Natural killer cell (primary cell): ENCODE results near the gene HPCA. TPM values are rescaled to one million over a fixed set of nuclear protein-coding genes. Genes with fewer than 3 reads are reported as not detected.

Source experiments
- ATAC-seq, 3 donors: fragments of 150-1000 bp in 2 of 3; fragments of 200-7000 bp in 1 of 3; cut with Tn5 transposase; 1 replicate in 1 of 3; 2 replicates in 2 of 3; pipeline ENCODE4 v1.10.0; 2021; ENCODE audit warnings: mild to moderate bottlenecking in 2 of 3, moderate library complexity in 2 of 3
- DNase-seq, 2 donors: peaks; one replicate each; pipeline versions ENCODE4 v3.0.0 to v3.0.0-alpha.2; 2013 to 2021; ENCODE audit warnings: mixed read lengths in 1 of 2
- H3K27ac ChIP-seq: one replicate; pipeline ENCODE4 v1.5.1; 2013; ENCODE audit warnings: mild to moderate bottlenecking, low read length
- H3K27me3 ChIP-seq: one replicate; pipeline ENCODE4 v1.6.1; 2013; ENCODE audit warnings: low read length; ENCODE audit not compliant: control insufficient read depth, insufficient read depth
- H3K36me3 ChIP-seq: one replicate; pipeline ENCODE4 v1.6.1; 2013; ENCODE audit warnings: low read length; ENCODE audit not compliant: control insufficient read depth, insufficient read depth
- H3K4me1 ChIP-seq: one replicate; pipeline ENCODE4 v1.6.1; 2013; ENCODE audit warnings: low read length; ENCODE audit not compliant: control insufficient read depth, insufficient read depth
- H3K4me3 ChIP-seq: one replicate; pipeline ENCODE4 v1.5.1; 2013; ENCODE audit warnings: low read length
- H3K9me3 ChIP-seq: one replicate; pipeline ENCODE4 v1.6.1; 2013; ENCODE audit warnings: low read length; ENCODE audit not compliant: control insufficient read depth, insufficient read depth
- H3K27ac Mint-ChIP-seq, 2 donors: one replicate each; pipeline ENCODE4 v1.8.0; 2022; ENCODE audit warnings: mild to moderate bottlenecking in 2 of 2, mixed read lengths in 2 of 2, moderate library complexity in 1 of 2
- H3K27me3 Mint-ChIP-seq, 2 donors: one replicate each; pipeline ENCODE4 v1.8.0; 2022; ENCODE audit warnings: low read depth in 2 of 2, mixed read lengths in 2 of 2
- H3K36me3 Mint-ChIP-seq: one replicate; pipeline ENCODE4 v1.8.0; 2022; ENCODE audit warnings: mixed read lengths
- H3K4me1 Mint-ChIP-seq, 2 donors: one replicate each; pipeline ENCODE4 v1.8.0; 2022; ENCODE audit warnings: mixed read lengths in 2 of 2
- H3K4me3 Mint-ChIP-seq: one replicate; pipeline ENCODE4 v1.8.0; 2022; ENCODE audit warnings: mild to moderate bottlenecking, moderate library complexity, mixed read lengths
- H3K9me3 Mint-ChIP-seq, 2 donors: one replicate each; pipeline ENCODE4 v1.8.0; 2022; ENCODE audit warnings: mixed read lengths in 2 of 2
- WGBS: methylation state at CpG from one replicate; pipeline ENCODE4 v1.1.7; 2013; ENCODE audit warnings: missing lambda C conversion rate; ENCODE audit not compliant: insufficient coverage; 5-methylcytosine and 5-hydroxymethylcytosine counted together
- intact Hi-C: fragments of 100-400 bp; cut with micrococcal nuclease; formaldehyde crosslinking; loops from one replicate; pipeline ENCODE4 v1.14.2; 2022
- total RNA-seq, 4 donors: library from RNA; stranded (reverse); fragments of 120-200 nt in 1 of 4; gene quantifications; one replicate each; pipeline versions ENCODE4 v1.2.3 to v1.2.4, GENCODE V29; 2013 to 2022
- TF ChIP-seq, protein P1 (sequence below): fragments of 200-600 bp; IDR thresholded peaks from one replicate; pipeline ENCODE4 v1.8.0; 2022; ENCODE audit warnings: antibody characterized with exemption

Gene HPCA
- total RNA-seq, 3 donors from 2014 or later (not counting 1 experiment from before 2014, with no cell fraction given), result 0.59 TPM; not detected in 2

DNA sequence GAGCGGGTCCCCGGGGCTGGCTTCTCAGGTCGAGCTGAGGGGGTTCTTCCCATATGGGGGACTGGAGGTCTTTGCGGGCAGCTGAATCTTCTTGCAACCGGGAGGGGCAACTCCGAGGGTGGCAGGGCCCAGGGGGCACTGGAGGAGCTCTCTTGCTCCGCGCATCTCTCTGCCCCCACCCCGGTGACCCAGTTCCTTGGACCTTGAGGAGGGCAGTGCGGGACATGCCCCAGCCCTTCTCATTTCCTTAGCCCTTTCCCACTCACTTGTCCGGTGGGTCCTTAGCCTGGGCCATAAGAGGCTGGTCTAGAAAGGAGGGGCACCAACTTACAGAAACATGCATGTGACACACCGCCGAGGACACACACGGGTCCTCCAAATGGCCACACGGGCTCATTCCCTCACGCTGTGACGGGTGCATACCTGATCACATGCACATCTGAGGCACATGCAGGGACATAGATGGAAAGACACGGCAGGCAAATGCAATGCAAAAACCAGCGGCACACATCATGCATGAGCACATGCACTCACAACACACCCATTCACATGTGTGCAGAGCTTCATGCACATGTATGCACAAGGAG, 630 bp downstream of the HPCA start:
- Histone ChIP-seq H3K4me3 (no peak overlapping the region), H3K27ac (no peak overlapping the region), H3K27me3 (peaks cover 39% of the 10 kb centered on the region), H3K9me3 (no peaks in the 10 kb centered on the region), H3K4me1 (peaks cover 4% of the 10 kb centered on the region), H3K36me3 (no peaks in the 10 kb centered on the region)
- H3K36me3 Mint-ChIP-seq, result no peaks in the 10 kb centered on the region
- no peaks in the 10 kb centered on the region for H3K9me3 Mint-ChIP-seq
- intact Hi-C loops, result no loop called here
- no peak overlapping the region for H3K4me3 Mint-ChIP-seq
- no peak overlapping the region for H3K27ac Mint-ChIP-seq
- no peak for DNase-seq
- WGBS, result 44% methylated on average over 19 of the region's 19 CpGs
- ATAC-seq, result no peak
- peaks cover 53 to 69% of the 10 kb centered on the region in 2 donors for H3K27me3 Mint-ChIP-seq
- TF ChIP-seq, protein P1, sequence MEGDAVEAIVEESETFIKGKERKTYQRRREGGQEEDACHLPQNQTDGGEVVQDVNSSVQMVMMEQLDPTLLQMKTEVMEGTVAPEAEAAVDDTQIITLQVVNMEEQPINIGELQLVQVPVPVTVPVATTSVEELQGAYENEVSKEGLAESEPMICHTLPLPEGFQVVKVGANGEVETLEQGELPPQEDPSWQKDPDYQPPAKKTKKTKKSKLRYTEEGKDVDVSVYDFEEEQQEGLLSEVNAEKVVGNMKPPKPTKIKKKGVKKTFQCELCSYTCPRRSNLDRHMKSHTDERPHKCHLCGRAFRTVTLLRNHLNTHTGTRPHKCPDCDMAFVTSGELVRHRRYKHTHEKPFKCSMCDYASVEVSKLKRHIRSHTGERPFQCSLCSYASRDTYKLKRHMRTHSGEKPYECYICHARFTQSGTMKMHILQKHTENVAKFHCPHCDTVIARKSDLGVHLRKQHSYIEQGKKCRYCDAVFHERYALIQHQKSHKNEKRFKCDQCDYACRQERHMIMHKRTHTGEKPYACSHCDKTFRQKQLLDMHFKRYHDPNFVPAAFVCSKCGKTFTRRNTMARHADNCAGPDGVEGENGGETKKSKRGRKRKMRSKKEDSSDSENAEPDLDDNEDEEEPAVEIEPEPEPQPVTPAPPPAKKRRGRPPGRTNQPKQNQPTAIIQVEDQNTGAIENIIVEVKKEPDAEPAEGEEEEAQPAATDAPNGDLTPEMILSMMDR, result no peak
- H3K4me1 Mint-ChIP-seq, result peaks cover 2 to 10% of the 10 kb centered on the region in 2 donors

DNA sequence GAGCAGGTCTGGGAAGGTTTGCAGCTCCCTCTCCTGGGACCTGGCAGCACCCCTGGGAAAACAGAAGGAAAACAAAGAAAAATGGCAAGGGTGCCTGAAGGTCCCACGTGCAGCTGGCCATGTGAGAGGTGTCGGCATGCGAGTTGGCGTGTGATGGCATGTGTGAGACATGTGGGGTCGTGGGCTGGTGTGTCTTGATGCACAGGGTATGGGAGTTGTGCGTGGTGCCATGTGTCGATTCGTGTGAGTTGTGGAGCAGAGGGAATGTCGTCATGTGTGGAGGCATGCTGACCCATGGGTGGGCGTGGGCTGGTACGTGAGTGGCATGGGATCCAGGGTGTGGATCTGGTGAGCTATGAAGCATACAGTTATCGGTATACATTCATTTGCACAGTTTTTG, 1.3 kb downstream of the HPCA start:
- 80% methylated on average over 11 of the region's 12 CpGs for WGBS
- no peaks in the 10 kb centered on the region for H3K9me3 Mint-ChIP-seq
- no peak for DNase-seq
- H3K4me1 Mint-ChIP-seq, result peaks cover 9 to 17% of the 10 kb centered on the region in 2 donors
- peaks cover 60 to 75% of the 10 kb centered on the region in 2 donors for H3K27me3 Mint-ChIP-seq
- no peak overlapping the region for H3K4me3 Mint-ChIP-seq
- no peaks in the 10 kb centered on the region for H3K36me3 Mint-ChIP-seq
- Histone ChIP-seq H3K4me3 (no peak overlapping the region), H3K27me3 (peaks cover 46% of the 10 kb centered on the region), H3K27ac (no peak overlapping the region), H3K4me1 (peaks cover 6% of the 10 kb centered on the region), H3K9me3 (no peaks in the 10 kb centered on the region), H3K36me3 (no peaks in the 10 kb centered on the region)
- no peak overlapping the region for H3K27ac Mint-ChIP-seq
- ATAC-seq, result no peak
- intact Hi-C loops, result no loop called here
- TF ChIP-seq, protein P1, result no peak

DNA sequence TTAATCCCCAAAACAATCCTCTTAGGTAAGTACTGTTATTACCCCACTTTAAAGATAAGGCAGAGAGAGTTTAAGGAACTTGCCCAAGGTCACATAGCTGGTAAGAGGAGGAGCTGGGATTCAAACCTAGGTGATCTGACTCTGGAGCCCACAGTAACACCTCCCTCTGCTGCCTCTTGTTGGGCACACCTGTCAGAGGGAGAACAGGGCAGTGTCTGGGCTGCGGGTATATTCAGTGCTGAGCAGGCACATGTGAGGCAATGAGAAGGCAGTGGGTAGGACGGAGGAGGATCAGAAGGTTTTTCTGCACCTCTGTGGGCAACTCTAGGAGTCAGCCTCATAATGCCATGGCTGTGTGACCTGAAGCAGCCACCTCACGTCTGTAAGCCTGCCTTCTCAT, 1.8 kb downstream of the HPCA start:
- Mint-ChIP-seq H3K4me3 (no peak overlapping the region), H3K4me1 (peaks cover 9 to 20% of the 10 kb centered on the region in 2 donors), H3K9me3 (no peaks in the 10 kb centered on the region), H3K27me3 (peaks cover 61 to 78% of the 10 kb centered on the region in 2 donors), H3K36me3 (no peaks in the 10 kb centered on the region), H3K27ac (no peak overlapping the region)
- H3K4me1 ChIP-seq, result peaks cover 9% of the 10 kb centered on the region
- 77% methylated on average over 3 of the region's 3 CpGs for WGBS
- ATAC-seq, result no peak
- H3K36me3 ChIP-seq, result no peaks in the 10 kb centered on the region
- no peak overlapping the region for H3K27ac ChIP-seq
- DNase-seq, result no peak
- TF ChIP-seq, protein P1, result no peak
- no peak overlapping the region for H3K4me3 ChIP-seq
- peaks cover 50% of the 10 kb centered on the region for H3K27me3 ChIP-seq
- no peaks in the 10 kb centered on the region for H3K9me3 ChIP-seq
- intact Hi-C loops, result no loop called here
